MM.1S (cell line): ENCODE measurements around the gene ADAMTS7.
"Not testable (repeated sequence)": the region's sequence is repeated elsewhere in the genome, so short reads cannot be mapped to it uniquely, and the experiment has no call there.

Source experiments
- DNase-seq: peaks from one replicate; pipeline ENCODE4 v3.0.0-alpha.2; 2015
- H2AFZ ChIP-seq: fragments of 300-600 bp; sonication (generic); 2 replicates; pipeline ENCODE4 v1.6.0; 2016; ENCODE audit warnings: antibody characterized with exemption, low read length
- H3F3A ChIP-seq: fragments of 300-600 bp; sonication (generic); 2 replicates; pipeline ENCODE4 v1.6.1; 2016; ENCODE audit warnings: mild to moderate bottlenecking, antibody characterized with exemption, low read length, moderate library complexity, mixed read lengths; ENCODE audit not compliant: insufficient read depth
- H3K27ac ChIP-seq: fragments of 300-600 bp; sonication (generic); 2 replicates; pipeline ENCODE4 v1.5.1; 2016; ENCODE audit warnings: mild to moderate bottlenecking, low read length
- H3K27me3 ChIP-seq: fragments of 300-600 bp; sonication (generic); replicated peaks from 2 replicates; pipeline ENCODE4 v1.6.0; 2016; ENCODE audit warnings: low read length; ENCODE audit not compliant: insufficient read depth
- H3K36me3 ChIP-seq: fragments of 300-600 bp; sonication (generic); replicated peaks from 2 replicates; pipeline ENCODE4 v1.6.1; 2016; ENCODE audit warnings: mild to moderate bottlenecking, low read length, mixed read lengths; ENCODE audit not compliant: insufficient read depth
- H3K4me1 ChIP-seq: fragments of 300-600 bp; sonication (generic); 2 replicates; pipeline ENCODE4 v1.6.1; 2016; ENCODE audit warnings: low read length, mixed read lengths
- H3K4me2 ChIP-seq: fragments of 300-600 bp; sonication (generic); 2 replicates; pipeline ENCODE4 v1.6.0; 2016; ENCODE audit warnings: low read depth, low read length
- H3K4me3 ChIP-seq: fragments of 300-600 bp; sonication (generic); 2 replicates; pipeline ENCODE4 v1.5.1; 2016; ENCODE audit warnings: low read length, mixed read lengths
- H3K79me2 ChIP-seq: fragments of 300-600 bp; sonication (generic); 2 replicates; pipeline ENCODE4 v1.6.1; 2016; ENCODE audit warnings: mixed run types, low read length, mixed read lengths
- H3K9ac ChIP-seq: fragments of 300-600 bp; sonication (generic); 2 replicates; pipeline ENCODE4 v1.6.1; 2016; ENCODE audit warnings: low read length, mixed read lengths
- H3K9me2 ChIP-seq: fragments of 300-600 bp; sonication (generic); replicated peaks from 2 replicates; pipeline ENCODE4 v1.6.1; 2016; ENCODE audit warnings: mild to moderate bottlenecking, low read length, mixed read lengths; ENCODE audit not compliant: insufficient read depth
- H3K9me3 ChIP-seq: fragments of 300-600 bp; sonication (generic); replicated peaks from 2 replicates; pipeline ENCODE4 v1.6.1; 2016; ENCODE audit warnings: mild to moderate bottlenecking, low read length, mixed read lengths; ENCODE audit not compliant: insufficient read depth
- H4K20me1 ChIP-seq: fragments of 300-600 bp; sonication (generic); 2 replicates; pipeline ENCODE4 v1.6.1; 2016; ENCODE audit warnings: mild to moderate bottlenecking, low read length, moderate library complexity, mixed read lengths; ENCODE audit not compliant: insufficient read depth
- EZH2 ChIP-seq: fragments of 300-600 bp; sonication (generic); optimal IDR thresholded peaks from 2 replicates; pipeline ENCODE3; 2017; ENCODE audit warnings: low read depth, mild to moderate bottlenecking, antibody characterized with exemption, low read length, mixed read lengths
- EZH2phosphoT487 ChIP-seq: fragments of 300-600 bp; sonication (generic); IDR thresholded peaks from 2 replicates; pipeline ENCODE4 v1.6.1; 2018; ENCODE audit warnings: antibody characterized with exemption, low read length
- TF ChIP-seq, protein P1 (sequence below): fragments of 300-600 bp; sonication (generic); IDR thresholded peaks from 2 replicates; pipeline ENCODE4 v1.5.1; 2016; ENCODE audit warnings: antibody characterized with exemption, low read length, mixed read lengths

The ADAMTS7 gene

DNA sequence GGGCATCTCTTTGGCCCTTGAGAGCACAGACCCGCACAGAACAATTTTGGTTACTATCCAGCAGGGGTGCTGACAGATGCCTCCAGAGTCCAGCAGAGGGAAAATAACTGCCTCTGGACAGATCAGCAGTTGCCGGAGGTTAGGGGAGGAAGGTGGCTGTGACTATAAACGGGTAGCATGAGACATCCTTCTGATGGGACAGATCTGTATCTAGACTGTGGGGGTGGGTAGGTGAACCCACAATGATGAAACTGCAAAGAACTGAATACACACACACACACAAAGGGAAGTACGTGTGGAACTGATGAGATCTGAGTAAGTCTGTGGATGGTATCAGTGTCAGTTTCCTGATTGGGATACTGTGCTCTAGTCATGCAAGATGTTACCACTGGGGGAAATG, 21.2 kb downstream of the ADAMTS7 start:
- Histone ChIP-seq H3K9me3 (no peaks in the 10 kb centered on the region), H3K4me1 (no peaks in the 10 kb centered on the region), H4K20me1 (no peaks in the 10 kb centered on the region), H2AFZ (no peak overlapping the region), H3K4me2 (no peak overlapping the region), H3K27ac (no peak overlapping the region), H3K36me3 (no peaks in the 10 kb centered on the region), H3K9me2 (no peaks in the 10 kb centered on the region), H3K27me3 (no peaks in the 10 kb centered on the region; the same call in 1 of the 2 replicates), H3F3A (no peaks in the 10 kb centered on the region), H3K9ac (no peak overlapping the region), H3K4me3 (no peak overlapping the region), H3K79me2 (no peaks in the 10 kb centered on the region)
- DNase-seq, result no peak
- TF ChIP-seq EZH2phosphoT487 (no peak), EZH2 (no peak)
- TF ChIP-seq, protein P1, sequence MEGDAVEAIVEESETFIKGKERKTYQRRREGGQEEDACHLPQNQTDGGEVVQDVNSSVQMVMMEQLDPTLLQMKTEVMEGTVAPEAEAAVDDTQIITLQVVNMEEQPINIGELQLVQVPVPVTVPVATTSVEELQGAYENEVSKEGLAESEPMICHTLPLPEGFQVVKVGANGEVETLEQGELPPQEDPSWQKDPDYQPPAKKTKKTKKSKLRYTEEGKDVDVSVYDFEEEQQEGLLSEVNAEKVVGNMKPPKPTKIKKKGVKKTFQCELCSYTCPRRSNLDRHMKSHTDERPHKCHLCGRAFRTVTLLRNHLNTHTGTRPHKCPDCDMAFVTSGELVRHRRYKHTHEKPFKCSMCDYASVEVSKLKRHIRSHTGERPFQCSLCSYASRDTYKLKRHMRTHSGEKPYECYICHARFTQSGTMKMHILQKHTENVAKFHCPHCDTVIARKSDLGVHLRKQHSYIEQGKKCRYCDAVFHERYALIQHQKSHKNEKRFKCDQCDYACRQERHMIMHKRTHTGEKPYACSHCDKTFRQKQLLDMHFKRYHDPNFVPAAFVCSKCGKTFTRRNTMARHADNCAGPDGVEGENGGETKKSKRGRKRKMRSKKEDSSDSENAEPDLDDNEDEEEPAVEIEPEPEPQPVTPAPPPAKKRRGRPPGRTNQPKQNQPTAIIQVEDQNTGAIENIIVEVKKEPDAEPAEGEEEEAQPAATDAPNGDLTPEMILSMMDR, result no peak

DNA sequence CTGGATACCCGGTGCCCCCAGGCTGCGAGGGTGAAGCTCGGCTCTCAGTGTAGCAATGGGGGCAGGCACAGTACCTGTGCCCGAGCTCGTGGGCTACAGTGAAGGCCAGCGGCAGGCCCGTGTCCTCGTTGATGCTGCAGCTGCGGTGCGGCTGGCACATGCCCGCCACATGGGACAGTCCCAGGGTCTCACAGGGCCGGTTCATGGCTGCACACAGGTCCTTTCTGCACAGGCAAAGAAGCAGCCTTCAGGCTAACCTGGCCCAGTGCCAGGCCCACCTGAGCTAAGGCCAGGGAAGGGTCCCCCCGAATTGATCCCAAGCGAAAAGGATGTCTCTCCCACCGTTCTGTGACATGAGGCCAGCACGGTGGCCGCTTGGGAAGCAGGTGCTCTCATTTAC, 21.6 kb downstream of the ADAMTS7 start:
- H3K36me3 ChIP-seq, result no peaks in the 10 kb centered on the region
- no peak overlapping the region for H3K4me2 ChIP-seq

DNA sequence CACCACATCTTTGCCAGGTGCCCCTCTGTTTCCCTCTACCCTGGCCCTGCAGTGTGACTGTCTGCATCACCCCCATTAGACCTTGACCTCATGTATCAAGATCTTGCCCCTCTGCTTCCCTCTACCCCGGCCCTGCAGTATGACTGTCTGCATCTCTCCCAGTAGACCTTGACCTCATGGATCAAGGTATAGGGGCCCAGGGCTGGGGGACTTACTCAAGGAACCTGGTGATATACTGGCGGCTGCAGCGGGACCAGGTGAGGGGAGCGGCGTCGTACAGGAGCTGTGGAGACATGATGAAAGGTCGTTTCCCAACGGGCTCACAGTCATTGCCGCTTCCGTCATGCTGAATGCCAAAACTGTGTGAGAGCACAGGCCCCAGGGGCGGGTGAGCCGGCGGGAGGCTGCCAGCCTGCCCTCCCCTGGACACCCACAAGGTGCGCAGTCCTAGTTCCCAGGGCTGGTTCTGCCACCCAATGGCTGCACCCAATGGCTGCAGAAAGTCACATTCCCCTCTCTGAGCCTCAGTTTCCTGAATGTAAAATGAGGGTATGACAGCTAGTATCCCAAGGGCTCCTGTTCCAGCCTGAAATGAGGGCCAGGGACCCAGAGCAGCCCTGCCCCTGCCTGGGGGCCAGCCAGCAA, 23.1 kb downstream of the ADAMTS7 start:
- Histone ChIP-seq H3K4me3 (no peak overlapping the region), H3K9ac (no peak overlapping the region), H2AFZ (no peak overlapping the region), H3K4me2 (no peak overlapping the region), H3K36me3 (no peaks in the 10 kb centered on the region), H3K9me3 (no peaks in the 10 kb centered on the region), H3F3A (no peaks in the 10 kb centered on the region), H3K79me2 (no peaks in the 10 kb centered on the region), H3K27me3 (peaks cover 5% of the 10 kb centered on the region), H3K9me2 (no peaks in the 10 kb centered on the region), H3K4me1 (no peaks in the 10 kb centered on the region), H4K20me1 (no peaks in the 10 kb centered on the region), H3K27ac (no peak overlapping the region)
- no peak for DNase-seq
- no peak for TF ChIP-seq EZH2phosphoT487
- TF ChIP-seq, protein P1, result no peak

More for the DNA sequence above, 21.6 kb downstream of the ADAMTS7 start:
- Histone ChIP-seq H3K9me3 (no peaks in the 10 kb centered on the region), H3K9me2 (no peaks in the 10 kb centered on the region), H3K27ac (no peak overlapping the region), H3K4me3 (no peak overlapping the region), H3K4me1 (no peaks in the 10 kb centered on the region), H3K9ac (no peak overlapping the region), H2AFZ (no peak overlapping the region), H3F3A (no peaks in the 10 kb centered on the region), H4K20me1 (no peaks in the 10 kb centered on the region), H3K27me3 (no peaks in the 10 kb centered on the region; the same call in none of the 2 replicates), H3K79me2 (no peaks in the 10 kb centered on the region)
- no peak for DNase-seq
- no peak for TF ChIP-seq EZH2phosphoT487
- TF ChIP-seq EZH2, result no peak
- TF ChIP-seq, protein P1, result no peak

DNA sequence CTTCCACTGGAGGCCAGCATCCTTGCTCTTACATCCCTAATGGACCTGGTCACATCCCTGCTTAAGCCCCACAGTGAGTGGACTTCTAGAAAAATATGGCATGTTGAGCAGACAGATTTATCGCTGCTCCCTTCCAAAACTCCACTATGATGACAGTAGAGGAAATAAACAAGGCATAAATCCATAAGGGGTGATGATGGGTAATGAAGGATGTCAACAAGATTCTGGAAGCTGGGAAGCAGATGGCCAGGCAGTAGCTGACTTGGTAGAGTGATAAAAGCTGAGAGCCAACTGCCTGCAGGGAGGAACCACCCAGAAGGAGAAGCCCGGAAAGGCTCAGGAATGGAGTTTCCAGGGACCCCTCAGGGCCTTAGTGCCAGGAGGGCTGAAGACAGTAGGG, 28.9 kb downstream of the ADAMTS7 start:
- H3K9me3 ChIP-seq, H3K4me1 ChIP-seq, H3K9me2 ChIP-seq, H3K9ac ChIP-seq, H3K4me3 ChIP-seq, H2AFZ ChIP-seq, H3K27ac ChIP-seq, H4K20me1 ChIP-seq, H3K79me2 ChIP-seq, H3K27me3 ChIP-seq, H3K4me2 ChIP-seq, DNase-seq, H3K36me3 ChIP-seq, H3F3A ChIP-seq: not testable (repeated sequence)

DNA sequence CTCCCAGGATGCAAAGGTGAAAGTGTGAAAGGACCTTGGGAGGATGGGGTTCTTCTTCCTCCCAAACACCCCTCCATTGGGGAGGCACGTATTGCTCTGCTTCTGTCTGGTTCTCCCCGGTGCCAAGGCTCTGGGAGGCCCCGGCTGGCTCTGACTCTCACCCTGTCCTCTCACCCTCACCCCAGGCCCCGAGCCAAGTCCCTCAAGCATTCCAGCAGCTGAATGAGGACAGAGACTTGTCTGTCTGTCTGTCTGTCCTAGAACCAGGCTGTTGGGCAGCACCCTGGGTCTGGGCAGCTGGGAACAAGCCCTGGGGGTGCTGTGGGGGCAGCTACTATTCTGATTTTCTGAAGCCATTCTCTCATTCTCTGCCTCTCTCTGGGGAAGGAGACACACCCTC, 29.9 kb downstream of the ADAMTS7 start:
- not testable (repeated sequence) for H3K79me2 ChIP-seq, DNase-seq, H3K9ac ChIP-seq, H3K4me1 ChIP-seq, H4K20me1 ChIP-seq, H3K27ac ChIP-seq, H3K36me3 ChIP-seq, H3K9me3 ChIP-seq, H3K4me2 ChIP-seq, H3K9me2 ChIP-seq, H3F3A ChIP-seq, H3K27me3 ChIP-seq, H3K4me3 ChIP-seq, H2AFZ ChIP-seq

DNA sequence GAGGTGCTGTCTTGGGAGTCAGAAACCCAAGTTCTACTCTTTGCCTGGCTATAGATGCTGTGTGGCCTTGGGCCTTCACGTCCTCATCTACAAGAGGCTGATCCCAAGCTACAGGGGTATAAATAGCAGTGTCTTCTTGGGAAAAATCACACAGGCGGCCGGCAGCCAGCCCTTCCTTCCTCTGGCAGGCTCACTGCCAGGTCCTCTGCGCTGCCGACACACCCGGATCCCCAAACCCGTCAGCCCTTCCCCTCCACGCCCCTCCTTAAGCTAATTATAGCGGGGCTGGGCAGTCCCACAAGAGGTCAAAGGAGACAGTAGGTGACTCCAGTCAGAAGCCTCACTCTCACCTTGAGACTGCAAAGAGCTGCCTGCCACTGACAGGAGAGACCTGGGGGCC, 31.3 kb downstream of the ADAMTS7 start:
- not testable (repeated sequence) for H3K4me1 ChIP-seq, H3K79me2 ChIP-seq, DNase-seq, H3K4me2 ChIP-seq, H3K4me3 ChIP-seq, H3K9ac ChIP-seq, H3F3A ChIP-seq, H3K27ac ChIP-seq, H3K36me3 ChIP-seq, H3K9me2 ChIP-seq, H3K27me3 ChIP-seq, H3K9me3 ChIP-seq, H4K20me1 ChIP-seq, H2AFZ ChIP-seq
